Mesothelial cell of epicardium (in vitro differentiated cells): ENCODE results near the gene KCTD2. TPM values are rescaled to one million over a fixed set of nuclear protein-coding genes. Genes with fewer than 3 reads are reported as not detected.
A peak's percentile ranks its signal among the peaks of the same experiment; 100 is the strongest.

Source experiments
- DNase-seq, 2 experiments: peaks; one replicate each; pipeline ENCODE4 v3.0.0; 2021; ENCODE audit warnings: low spot score in 2 of 2; ENCODE audit not compliant: unreplicated experiment in 2 of 2
- H3K27ac Mint-ChIP-seq: 2 replicates; pipeline ENCODE4 v1.8.0; 2021; ENCODE audit warnings: mixed read lengths
- H3K27me3 Mint-ChIP-seq: 2 replicates; pipeline ENCODE4 v1.8.0; 2021; ENCODE audit warnings: low read depth, mixed read lengths
- H3K36me3 Mint-ChIP-seq: 2 replicates; pipeline ENCODE4 v1.8.0; 2021; ENCODE audit warnings: mixed read lengths
- H3K4me1 Mint-ChIP-seq: 2 replicates; pipeline ENCODE4 v1.8.0; 2021; ENCODE audit warnings: mixed read lengths
- H3K4me3 Mint-ChIP-seq: 2 replicates; pipeline ENCODE4 v1.8.0; 2021; ENCODE audit warnings: mild to moderate bottlenecking, moderate library complexity, mixed read lengths
- H3K9me3 Mint-ChIP-seq: 2 replicates; pipeline ENCODE4 v1.8.0; 2021; ENCODE audit warnings: mixed read lengths
- CTCF ChIP-seq: fragments of 200-600 bp; sonication (generic); IDR thresholded peaks from one replicate; pipeline ENCODE4 v1.5.0; 2021; ENCODE audit warnings: antibody characterized with exemption; ENCODE audit not compliant: unreplicated experiment
- total RNA-seq: library from RNA; stranded (reverse); gene quantifications from 3 replicates; pipeline ENCODE4 v1.2.1, GENCODE V29; 2021

KCTD2 gene
- total RNA-seq, 1 donor from 2014 or later: 24.1 TPM

- Mint-ChIP-seq H3K4me3 (peak within 1 kb of the TSS; percentile 94), H3K36me3 (peaks cover 10% of the 10 kb centered on the region), H3K9me3 (no peaks in the 10 kb centered on the region), H3K4me1 (peaks cover 32% of the 10 kb centered on the region), H3K27me3 (no peaks in the 10 kb centered on the region), H3K27ac (peak within 1 kb of the TSS; percentile 98)
- DNase-seq: peak; percentile 68 to 85
- TF ChIP-seq CTCF: peak; percentile 40
Measured at GRCh38 chr17:75012346-75013091, 34.5 kb upstream of the KCTD2 start, which contains the start of gene MRPL58. TSS of gene MRPL58 (plus strand) at chr17:75012670. CDS start at chr17:75012687, 17 bp downstream.

- no peaks in the 10 kb centered on the region for H3K9me3 Mint-ChIP-seq
- no peak for DNase-seq
- H3K36me3 Mint-ChIP-seq: peaks cover 12% of the 10 kb centered on the region
- peak overlapping the region; percentile 94 for H3K4me3 Mint-ChIP-seq
- no peak for TF ChIP-seq CTCF
- H3K27me3 Mint-ChIP-seq: no peaks in the 10 kb centered on the region
- H3K27ac Mint-ChIP-seq: peak overlapping the region; percentile 98
- peaks cover 32% of the 10 kb centered on the region for H3K4me1 Mint-ChIP-seq
Measured at GRCh38 chr17:75013092-75013559, 33.9 kb upstream of the KCTD2 start.

GRCh38 chr17:75019146-75019545 lies 27.9 kb upstream of the KCTD2 start:
- no peaks in the 10 kb centered on the region for H3K27me3 Mint-ChIP-seq
- peaks cover 34% of the 10 kb centered on the region for H3K36me3 Mint-ChIP-seq
- no peak for TF ChIP-seq CTCF
- no peak overlapping the region for H3K27ac Mint-ChIP-seq
- H3K4me3 Mint-ChIP-seq: no peak overlapping the region
- no peak for DNase-seq
- peaks cover 15% of the 10 kb centered on the region for H3K4me1 Mint-ChIP-seq
- no peaks in the 10 kb centered on the region for H3K9me3 Mint-ChIP-seq

GRCh38 chr17:75019710-75020109 lies 27.3 kb upstream of the KCTD2 start:
- H3K4me1 Mint-ChIP-seq: peaks cover 15% of the 10 kb centered on the region

GRCh38 chr17:75020331-75021110 lies 26.5 kb upstream of the KCTD2 start:
- H3K27ac Mint-ChIP-seq: peak overlapping the region; percentile 85
- no peak overlapping the region for H3K4me3 Mint-ChIP-seq
- no peaks in the 10 kb centered on the region for H3K9me3 Mint-ChIP-seq
- peaks cover 35% of the 10 kb centered on the region for H3K36me3 Mint-ChIP-seq
- no peak for TF ChIP-seq CTCF
- peaks cover 15% of the 10 kb centered on the region for H3K4me1 Mint-ChIP-seq
- no peaks in the 10 kb centered on the region for H3K27me3 Mint-ChIP-seq
- DNase-seq: no peak

More at GRCh38 chr17:75019710-75020109, 27.3 kb upstream of the KCTD2 start:
- H3K9me3 Mint-ChIP-seq: no peaks in the 10 kb centered on the region
- no peak for TF ChIP-seq CTCF
- H3K27ac Mint-ChIP-seq: peak overlapping the region; percentile 80
- H3K36me3 Mint-ChIP-seq: peaks cover 34% of the 10 kb centered on the region
- DNase-seq: no peak
- H3K4me3 Mint-ChIP-seq: no peak overlapping the region
- H3K27me3 Mint-ChIP-seq: no peaks in the 10 kb centered on the region
